Nucleus accumbens (tissue), 56 donors: ENCODE measurements around the gene IGF2BP2.
"Not testable (repeated sequence)": the region's sequence is repeated elsewhere in the genome, so short reads cannot be mapped to it uniquely, and the experiment has no call there.

Experiments used
- DNase-seq, 56 donors: peaks; one replicate each; lab custom pipeline; 2025; lab: John Stamatoyannopoulos, UW

Gene IGF2BP2

DNA sequence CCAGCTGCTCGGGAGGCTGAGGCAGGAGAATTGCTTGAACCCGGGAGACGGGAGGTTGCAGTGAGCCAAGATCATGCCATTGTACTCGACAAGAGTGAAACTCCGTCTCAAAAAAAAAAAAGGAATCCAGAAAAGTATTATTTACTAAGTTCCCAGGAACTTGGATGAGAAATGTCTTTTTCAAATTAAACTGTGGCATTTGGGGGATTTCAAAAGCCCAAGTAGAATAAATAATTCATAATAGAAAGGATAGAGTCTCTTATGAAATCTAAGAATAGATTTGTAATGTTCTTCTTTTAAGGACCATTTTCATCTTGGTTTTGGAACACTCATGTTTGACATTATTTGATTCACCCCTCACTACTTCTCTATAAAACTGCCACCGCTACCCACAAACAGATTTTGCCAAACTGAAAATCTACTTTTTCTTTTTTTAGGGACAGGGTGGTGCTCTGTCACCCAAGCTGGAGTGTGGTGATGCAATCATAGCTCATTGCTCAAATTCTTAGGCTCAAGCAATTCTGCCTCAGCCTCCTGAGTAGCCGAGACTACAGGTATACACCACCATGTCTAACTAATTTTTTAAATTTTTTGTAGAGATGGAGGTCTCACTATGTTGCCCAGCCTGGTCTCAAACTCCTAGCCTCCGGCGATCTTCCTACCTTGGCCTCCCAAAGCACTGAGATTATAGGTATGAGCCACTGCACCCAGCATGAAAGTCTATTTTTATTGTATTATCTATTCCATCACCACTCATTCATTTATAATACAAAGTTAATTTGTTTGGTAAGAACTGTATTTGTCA, 139.4 kb downstream of the IGF2BP2 start:
- no peak for DNase-seq

DNA sequence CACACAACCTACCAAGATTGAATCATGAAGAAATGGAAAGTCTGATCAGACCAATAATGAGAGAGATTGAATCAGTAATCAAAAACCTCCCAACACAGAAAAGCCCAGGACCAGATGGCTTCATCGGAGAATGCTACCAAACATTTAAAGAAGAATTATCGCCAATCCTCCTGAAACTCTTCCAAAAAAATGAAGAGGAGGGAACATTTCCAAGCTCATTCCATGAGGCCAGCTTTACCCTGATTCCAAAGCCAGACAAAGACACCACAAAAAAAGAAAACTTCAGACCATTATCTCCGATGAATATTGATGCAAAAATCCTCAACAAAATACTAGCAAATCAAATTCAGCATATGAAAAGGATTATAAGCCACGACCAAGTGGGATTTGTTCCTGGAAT, 144.6 kb downstream of the IGF2BP2 start:
- DNase-seq = no peak

DNA sequence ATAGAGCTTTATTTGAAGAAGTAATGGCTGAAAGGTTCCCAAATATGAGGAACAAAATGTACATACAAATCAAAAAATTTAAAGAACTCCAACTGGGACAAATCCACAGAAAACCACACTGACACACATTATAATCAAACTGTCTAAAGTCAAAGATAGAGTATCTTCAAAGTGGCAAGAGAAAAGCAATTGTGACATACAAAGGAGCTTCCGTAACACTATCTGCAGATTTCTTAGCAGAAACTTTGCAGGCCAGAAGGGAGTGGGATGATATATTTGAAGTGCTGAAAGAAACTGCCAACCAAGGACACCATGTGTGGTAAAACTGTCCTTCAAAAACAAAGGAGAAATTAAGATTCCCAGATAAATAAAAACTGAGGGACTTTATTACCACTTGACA, 146.8 kb downstream of the IGF2BP2 start:
- DNase-seq = no peak

DNA sequence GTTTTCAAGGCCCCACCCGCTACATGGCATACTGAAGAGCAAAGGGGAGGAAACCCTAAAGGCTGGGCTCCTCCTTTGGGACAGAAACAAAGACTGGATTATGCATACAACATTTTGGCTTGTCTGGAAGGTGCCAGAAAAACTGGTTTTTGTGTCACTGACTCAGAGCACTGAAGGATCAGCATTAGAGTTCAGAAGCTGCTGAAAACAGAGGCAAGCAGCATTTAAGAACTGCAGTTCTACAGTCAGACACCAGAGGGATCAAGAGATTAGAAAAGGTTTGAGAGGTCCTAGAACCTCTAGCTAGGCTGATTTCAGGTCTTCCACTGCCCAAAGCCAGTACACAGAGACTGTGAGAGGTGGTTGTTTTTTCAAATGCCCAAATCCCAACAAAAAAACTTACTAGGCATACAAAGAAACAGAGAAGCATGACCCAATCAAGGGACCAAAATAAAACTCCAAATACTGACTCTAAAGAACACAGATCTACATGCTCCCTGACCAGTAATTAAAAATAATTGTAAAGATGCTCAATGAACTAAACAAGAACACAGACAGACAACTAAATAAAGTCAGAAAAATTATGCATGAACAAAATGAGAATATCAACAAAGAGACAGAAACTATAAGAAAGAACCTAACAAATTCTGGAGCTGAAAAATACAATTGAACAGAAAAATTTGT, 147.6 kb downstream of the IGF2BP2 start:
- DNase-seq = no peak

DNA sequence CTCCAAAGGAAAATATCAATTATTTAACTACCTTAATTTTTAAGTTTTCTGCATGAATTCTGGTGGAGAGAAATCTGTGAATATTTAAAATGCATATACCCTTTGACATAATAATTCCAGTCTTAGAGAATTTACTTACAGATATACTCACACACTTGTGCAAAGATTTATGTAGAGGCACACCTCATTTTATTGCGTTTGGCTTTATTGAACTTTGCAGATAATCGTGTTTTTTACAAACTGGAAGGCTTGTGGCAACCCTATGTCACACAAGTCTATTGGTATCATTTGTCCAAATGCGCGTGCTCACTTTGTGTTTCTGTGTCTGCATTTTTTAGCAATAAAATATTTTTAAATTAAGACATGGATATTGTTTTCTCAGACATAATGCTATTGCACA, 157.3 kb downstream of the IGF2BP2 start:
- DNase-seq = no peak

DNA sequence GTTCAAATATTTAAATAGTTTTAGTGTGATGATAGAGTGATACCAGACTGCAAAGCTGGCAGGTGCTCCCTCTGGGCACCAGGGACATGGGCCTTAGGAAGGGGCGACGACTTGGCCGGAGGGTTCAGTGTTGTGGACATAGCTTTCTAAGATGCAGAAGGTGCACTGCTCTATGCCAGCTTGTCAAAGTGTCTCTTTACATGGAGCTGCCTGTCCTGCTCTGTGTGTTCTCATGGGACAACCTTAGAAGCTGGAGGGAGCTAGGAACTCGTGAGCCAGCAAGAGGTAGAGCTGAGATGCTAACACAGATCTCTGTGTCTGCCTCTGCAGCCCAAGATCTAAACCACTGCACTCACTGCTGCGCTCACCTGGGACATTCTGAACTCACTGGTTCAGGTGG, 160.9 kb downstream of the IGF2BP2 start:
- no peak for DNase-seq

DNA sequence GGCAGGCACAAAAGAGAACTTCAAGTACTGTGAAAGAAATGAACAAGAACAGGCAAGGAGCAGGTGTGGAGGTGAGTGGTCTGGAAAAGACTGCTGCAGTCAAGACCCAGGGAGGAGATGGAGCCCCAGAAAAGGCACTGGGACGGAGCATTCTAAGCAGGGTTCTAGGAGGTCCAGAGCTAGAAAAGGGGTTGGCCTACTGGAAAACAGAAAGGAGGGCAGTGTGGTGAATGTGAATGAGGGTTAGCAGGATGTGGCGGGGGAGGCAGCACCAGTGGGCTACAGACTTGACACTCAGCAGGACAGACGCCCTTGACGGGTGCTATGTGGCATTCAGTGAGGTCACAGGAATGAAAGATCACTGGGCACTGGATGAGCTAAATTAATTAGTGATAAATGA, 163.1 kb downstream of the IGF2BP2 start:
- DNase-seq = no peak

DNA sequence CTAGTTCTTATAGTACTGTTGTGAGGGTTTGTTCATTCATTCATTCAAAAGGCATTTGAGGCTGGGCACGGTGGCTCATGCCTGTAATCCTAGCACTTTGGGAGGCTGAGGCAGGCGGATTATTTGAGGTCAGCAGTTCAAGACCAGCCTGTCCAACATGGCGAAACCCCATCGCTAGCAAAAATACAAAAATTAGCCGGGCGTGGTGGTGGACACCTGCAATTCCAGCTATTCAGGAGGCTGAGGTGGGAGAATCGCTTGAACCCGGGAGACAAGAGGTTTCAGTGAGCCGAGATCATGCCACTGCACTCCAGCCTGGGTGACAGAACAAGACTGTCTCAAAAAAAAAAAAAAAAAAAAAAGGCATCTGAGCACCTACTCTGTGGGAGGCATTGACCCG, 163.5 kb downstream of the IGF2BP2 start:
- DNase-seq = not testable (repeated sequence)

DNA sequence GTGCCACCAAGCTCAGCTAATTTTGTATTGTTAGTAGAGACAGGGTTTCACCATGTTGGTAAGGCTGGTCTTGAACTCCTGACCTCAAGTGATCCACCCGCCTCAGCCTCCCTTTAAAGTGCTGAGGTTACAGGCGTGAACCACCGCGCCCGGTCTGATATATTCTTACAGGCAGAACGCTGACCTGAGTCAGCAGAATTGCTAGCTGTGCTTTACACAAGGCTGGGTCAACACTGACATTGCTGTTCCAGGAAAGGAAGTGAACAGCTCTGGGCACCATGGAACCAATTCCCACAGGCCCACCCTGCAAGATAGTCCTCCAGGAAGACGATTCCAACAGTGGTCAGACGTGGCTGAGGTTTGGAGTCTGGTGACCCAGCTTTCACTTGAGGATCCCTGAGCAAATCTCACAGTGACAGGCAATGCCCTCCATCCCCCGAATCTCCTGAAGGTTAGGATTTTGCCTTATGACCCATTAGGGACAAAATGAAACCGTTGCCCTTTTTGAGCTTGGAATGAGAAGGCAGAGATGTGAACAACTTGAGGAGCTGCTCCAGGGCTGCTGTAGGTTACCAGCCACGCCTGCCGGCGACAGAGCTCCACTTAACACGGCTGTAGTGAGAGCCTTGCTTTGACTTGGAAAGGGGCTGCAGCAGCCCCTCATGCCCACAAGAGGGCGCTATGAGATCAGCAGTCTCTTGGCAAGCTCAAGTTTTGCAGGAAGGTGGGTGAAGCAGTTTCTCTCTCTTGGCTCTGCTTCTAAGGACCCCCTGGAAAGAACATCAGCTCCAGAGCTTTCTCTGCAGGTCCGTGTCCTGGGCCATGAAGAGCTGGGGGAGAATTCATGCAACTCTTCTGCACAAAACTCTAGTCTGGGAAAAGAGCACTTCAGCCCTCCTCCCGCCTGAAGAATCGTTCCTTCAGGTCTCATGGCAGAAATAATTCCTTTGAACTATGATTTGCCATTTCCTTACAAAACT, 164.6 kb downstream of the IGF2BP2 start:
- DNase-seq = peak in 53 of 56 donors; percentile 12 to 87 (median 57)

DNA sequence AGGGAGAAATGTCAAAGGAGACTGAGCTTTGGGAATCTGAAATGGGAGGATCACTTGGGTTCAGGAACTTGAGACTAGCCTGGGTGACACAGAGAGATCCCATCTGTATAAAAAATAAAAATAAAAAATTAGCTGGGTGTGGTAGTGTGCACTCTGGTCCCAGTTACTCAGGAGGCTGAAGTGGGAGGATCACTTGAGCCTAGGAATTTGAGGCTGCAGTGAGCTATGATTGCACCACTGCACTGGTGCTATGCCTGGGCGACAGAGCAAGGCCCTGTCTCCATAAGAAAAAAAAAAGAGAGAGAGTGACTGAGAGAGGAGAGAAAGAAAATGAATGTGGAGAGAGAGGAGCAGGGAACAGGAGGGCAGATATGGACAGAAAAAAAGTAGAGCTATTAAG, 165.9 kb downstream of the IGF2BP2 start:
- no peak for DNase-seq

DNA sequence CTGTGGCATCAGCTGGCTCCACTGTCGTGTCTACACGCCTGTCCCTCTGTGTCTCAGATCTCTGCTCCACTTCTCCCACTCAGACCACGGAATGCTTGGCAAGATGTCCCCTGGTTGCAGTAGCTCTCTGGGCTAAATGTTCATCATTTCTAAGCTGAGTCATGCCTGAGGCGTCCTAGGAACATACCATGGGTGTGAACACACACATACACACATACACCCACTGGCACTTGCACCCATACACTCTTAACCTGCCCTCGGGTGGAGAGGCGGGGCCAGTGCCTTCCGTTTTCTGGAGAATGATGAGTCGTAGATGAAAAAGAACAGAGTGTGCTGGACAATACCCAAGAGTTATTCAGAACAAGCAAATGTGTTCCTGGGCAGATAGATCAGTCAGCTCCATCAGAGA, 166.3 kb downstream of the IGF2BP2 start:
- DNase-seq = peak in 1 of 56 donors; percentile 24

DNA sequence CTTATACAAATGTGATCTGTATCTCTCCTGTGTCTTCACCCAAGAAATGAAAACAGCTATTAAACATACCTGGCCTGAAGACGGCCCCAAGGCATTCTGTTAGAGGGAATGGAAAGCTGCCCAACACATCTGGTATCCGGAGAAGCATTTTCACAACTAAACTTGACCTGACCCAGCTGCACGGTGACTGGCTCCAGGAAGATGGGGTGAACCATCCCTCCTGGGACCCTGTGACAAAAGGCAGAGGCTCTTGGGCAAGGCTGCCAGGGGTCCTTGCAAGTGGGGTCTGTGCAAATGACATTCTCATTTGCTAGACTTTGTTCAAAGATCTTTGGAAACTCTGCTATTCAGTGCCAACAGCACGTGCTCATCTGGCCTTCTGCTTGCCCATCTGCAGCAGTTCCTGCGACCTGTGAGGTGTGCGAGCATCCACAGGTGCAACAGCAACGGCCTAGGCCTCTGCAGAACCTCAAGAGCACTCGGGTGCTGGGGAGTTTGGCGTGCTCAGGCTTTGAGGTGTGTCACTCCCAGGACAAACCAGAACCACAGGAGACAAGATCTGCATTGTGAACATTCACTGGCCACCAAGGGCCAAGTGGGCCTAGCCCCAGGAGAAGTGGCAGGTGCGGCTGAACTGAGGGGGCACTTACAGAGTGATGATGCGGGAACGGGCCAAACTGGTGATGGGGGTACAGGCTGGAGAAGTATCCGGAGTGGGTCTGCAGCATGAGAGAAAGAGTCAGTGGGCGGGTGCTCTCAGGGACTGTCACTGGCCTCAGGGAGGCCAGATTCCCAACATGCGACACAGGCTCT, 166.9 kb downstream of the IGF2BP2 start:
- DNase-seq = no peak

DNA sequence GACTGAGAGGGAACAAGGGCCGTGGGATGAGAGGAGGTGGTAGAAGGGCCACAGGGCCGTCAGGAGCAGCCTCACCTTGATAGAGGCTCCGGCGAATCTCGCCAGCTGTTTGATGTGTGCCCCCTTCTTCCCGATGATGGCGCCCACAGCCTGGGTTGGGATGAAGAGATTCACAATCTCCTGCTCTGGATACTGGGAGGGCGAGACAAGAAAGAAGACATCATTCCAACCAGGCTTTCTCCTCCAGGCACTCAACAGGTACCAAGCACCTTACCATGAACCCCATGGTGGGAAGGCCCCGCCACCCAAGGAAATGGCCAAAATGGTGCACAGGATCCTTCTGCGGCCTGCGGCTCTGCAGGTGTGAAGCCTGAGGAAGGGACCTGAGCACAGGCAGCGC, 167.6 kb downstream of the IGF2BP2 start:
- DNase-seq = no peak

DNA sequence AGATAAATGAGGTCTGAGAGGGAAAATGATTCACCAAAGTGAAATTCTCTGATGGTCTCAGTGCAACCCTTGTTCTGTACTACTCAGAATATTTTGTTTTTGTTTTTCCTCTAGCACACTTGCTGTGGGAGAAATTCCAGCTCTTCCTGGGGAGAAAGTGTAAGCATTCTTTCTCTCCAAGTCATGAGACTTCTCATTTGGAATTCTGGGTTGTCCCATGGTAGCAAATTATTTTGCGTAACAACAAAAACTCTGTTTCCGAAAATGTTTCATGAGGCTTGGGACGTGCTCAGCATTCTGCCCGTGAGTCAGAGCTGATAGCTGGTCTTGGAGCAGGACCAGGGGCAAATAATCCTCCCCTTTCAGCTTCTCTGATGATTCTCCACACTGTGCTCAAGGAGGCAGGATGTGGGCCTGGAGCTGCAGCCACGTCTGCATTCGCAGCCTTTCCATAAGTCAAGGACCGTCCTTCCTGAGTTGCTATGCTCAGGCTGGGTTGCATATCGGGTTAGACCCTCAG, 168.5 kb downstream of the IGF2BP2 start:
- DNase-seq = peak in 14 of 56 donors; percentile 6 to 69 (median 14)

DNA sequence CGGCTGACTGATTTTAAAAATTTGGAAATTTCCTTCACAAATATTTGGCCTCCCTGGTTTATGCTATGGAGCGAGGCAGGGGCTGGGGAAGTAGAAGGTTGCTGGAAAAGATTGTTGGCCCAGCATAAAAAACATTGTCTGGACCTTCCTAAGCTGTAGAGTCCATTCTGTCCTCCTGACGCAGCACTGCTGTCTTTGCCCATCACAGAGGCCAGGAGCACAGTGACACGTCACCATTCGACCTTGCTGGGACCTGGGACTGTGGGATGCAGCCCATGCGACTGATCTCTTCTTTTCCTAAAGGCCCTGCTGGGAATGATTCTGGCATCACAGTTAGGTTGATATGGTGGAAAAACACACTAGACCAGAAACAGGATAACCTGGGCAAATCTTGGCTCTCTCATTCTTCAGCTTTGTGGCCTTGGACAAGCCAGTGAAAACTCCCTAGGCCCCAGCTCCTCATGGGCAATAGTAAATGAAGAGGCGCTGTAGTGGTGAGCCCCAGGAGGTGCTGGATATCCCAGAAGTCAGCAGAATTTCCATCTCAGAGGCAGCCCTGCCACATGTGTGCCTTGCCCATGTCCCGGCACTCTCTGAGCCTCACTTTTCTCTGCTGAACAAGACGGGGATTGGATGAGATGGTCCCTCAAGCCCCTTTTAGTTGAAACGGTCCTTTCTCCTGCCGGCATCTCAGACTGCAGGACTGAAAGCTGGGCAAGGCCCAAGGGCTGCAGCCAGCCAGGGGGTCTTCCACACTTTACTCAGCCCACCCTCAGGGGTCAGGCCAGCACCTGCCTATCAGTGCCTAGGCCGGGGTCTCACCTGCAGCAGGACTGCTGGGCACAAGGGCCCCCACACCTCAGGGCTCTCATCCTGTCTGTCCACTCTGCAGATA, 169.2 kb downstream of the IGF2BP2 start:
- peak in 1 of 56 donors; percentile 8 for DNase-seq

DNA sequence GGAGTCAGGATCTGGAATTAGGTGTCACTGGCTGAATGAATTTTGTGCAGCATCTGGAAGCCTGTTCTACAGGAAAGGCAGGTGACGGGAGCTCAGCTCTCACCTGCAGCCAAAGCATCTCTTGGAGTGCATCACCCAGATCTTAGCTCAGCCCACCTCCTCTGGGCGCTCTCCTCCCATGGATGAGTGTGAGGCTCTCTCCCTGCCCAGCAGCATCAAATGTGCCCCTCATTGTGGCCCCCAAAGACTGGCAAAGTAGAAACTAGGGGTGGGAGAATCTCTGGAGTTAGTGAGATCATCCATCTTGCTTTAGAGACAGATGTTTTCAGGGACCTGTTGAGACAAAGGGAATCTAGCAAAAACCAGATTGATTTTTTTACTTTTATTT, 170.1 kb downstream of the IGF2BP2 start:
- no peak for DNase-seq

DNA sequence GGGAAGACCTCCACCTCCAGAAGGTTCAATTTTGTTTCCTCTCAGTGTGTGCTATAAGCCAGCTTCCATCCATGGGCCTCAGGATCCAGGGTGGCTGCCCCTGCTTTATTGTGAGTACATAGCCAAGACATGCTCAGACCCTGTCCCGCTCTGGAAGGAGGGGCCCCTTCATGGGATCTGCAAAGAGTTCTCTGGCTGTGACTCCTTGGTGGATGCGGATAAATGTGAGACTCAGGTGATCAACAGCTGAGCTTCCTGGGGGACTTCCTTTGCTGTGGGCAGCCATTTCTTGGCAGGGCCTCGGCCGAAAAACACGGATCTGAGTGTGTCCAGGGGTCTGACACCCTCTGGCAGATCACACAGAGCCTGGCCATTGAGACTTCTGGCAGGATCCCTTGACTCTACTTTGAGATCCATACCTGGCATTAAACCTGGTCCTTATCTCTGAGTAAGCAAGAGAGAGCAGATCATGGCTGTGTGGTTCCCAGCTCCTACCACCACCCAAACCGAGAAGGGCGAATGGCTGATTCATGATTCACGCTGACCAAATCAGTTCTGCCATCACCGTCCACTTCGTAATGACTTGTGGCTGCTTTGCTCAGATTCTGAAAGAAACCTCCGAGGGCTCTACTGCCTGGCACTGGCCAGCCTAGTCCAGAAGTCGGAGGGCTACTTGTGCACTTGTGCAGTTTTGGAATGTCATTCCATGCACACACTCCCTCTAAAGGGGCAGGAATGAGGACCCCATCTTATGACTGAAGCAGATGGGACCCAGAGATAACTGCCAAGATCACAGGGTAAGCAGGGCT, 170.7 kb downstream of the IGF2BP2 start:
- no peak for DNase-seq

DNA sequence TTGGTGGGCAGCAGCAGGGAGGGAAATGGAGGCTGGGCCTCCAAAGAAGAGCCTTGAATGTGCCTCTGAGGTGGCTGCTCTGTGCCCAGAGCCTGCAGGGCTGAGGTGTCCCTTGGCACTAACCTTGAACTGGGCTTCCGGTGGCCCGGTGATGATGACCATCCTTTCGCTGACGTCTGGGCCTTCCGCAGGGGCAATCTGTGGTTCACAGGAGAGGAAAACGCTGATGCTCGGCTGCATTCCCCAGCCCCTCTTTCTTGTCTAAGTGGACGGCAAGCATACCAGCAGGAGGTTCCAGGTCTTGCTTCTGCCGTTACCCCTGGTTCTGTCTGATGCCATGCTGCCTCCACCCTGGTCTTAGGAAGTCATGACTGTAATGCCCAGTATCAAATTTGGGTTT, 172.9 kb downstream of the IGF2BP2 start:
- no peak for DNase-seq
